Pancreas (tissue), 10 donors: ENCODE data around the gene MEGF11. TPM values are rescaled to one million over a fixed set of nuclear protein-coding genes. Genes with fewer than 3 reads are reported as not detected.

Experiments
- ATAC-seq, 4 donors: fragments of 200-7000 bp; cut with Tn5 transposase; one replicate each; pipeline versions ENCODE4 v1.8.0 to v1.9.1; 2020; ENCODE audit warnings: mild to moderate bottlenecking in 4 of 4, moderate library complexity in 4 of 4
- DNase-seq, 6 donors: peaks; one replicate each; pipeline ENCODE4 v3.0.0-alpha.2; 2020
- FAIRE-seq: peaks from 2 replicates; lab custom pipeline; 2012; peaks lifted over from hg19 to GRCh38; lab: Jason Lieb, UNC
- H3K27ac ChIP-seq, 4 donors: fragments of 200-600 bp; sonication (generic); 1 replicate in 3 of 4; 2 replicates in 1 of 4; pipeline versions ENCODE4 v1.5.0 to v1.8.0; 2020
- H3K27me3 ChIP-seq, 4 donors: fragments of 200-600 bp; one replicate each; pipeline ENCODE4 v1.8.0; 2021
- H3K36me3 ChIP-seq, 3 donors: fragments of 200-600 bp; sonication (generic) in 1 of 3; one replicate each; pipeline versions ENCODE4 v1.5.0 to v1.8.0; 2020 to 2021
- H3K4me1 ChIP-seq, 3 donors: fragments of 200-600 bp; one replicate each; pipeline ENCODE4 v1.8.0; 2021
- H3K4me3 ChIP-seq, 4 donors: fragments of 200-600 bp; sonication (generic) in 2 of 4; one replicate each; pipeline versions ENCODE4 v1.5.0 to v1.8.0; 2020 to 2021
- H3K9me3 ChIP-seq, 4 donors: fragments of 200-600 bp; one replicate each; pipeline ENCODE4 v1.8.0; 2021
- CTCF ChIP-seq, 4 donors: fragments of 200-600 bp; sonication (generic) in 3 of 4; IDR thresholded peaks; one replicate each; pipeline versions ENCODE4 v1.5.0 to v1.8.0; 2021; ENCODE audit warnings: antibody characterized with exemption in 4 of 4
- WGBS, 2 donors: extraction: QIAGEN DNeasy Blood & Tissue Kit; methylation state at CpG; one replicate each; pipeline ENCODE4 v1.1.7; 2013; 5-methylcytosine and 5-hydroxymethylcytosine counted together
- intact Hi-C, 3 donors: fragments of 100-400 bp; cut with DNase I; formaldehyde crosslinking; loops; one replicate each; pipeline versions ENCODE4 v1.11.1 to v1.14.2; 2022
- polyA plus RNA-seq, 2 donors: library from polyadenylated mRNA; stranded (reverse); fragments of 200-250 nt; gene quantifications; one replicate each; pipeline ENCODE4 v1.2.3, GENCODE V29; 2013
- total RNA-seq, 6 donors: library from RNA; stranded (reverse); fragmentation: NEBNext Ultra II Directional in 4 of 6; extraction: Animal tissue kit (Norgen Biotek cat#: 25700) in 4 of 6; gene quantifications; one replicate each; pipeline versions ENCODE4 v1.2.1 to v1.2.4, GENCODE V29; 2021 to 2023
- donor health status: healthy with polysubstance abuse.
- donor health status: DM: no; HTN: no; CAD: no; lungs with moderate emphysema.
- donor health status: DM: no; HTN: no; CAD: no.
- donor health status: control.
- donor health status: control.
- donor health status: Bipolar disorder and iron deficiency.
- donor health status: DM: yes; HTN: yes; CAD: no.
- donor health status: DM: no; HTN: no; CAD: no.
- donor health status: DM: no; HTN: no; CAD: no.
- donor health status: DM: yes; HTN: yes; CAD: no.

The MEGF11 gene
- total and polyA plus RNA-seq, 8 donors, result 0.19 to 0.87 (median 0.37) TPM

- H3K27me3 ChIP-seq, result no peaks in the 10 kb centered on the region
- H3K36me3 ChIP-seq, result no peaks in the 10 kb centered on the region
- FAIRE-seq (no peak), DNase-seq (no peak), ATAC-seq (no peak)
- WGBS, 2 donors, result 85 to 89% methylated on average over 7 of the region's 7 CpGs
- H3K4me1 ChIP-seq, result no peaks in the 10 kb centered on the region
- intact Hi-C loops, result loop anchor here in 1 of 3 donors (10.0 kb wide), 1 partner anchor 196 kb away; no protein-coding TSS in a partner anchor
- H3K9me3 ChIP-seq, result no peaks in the 10 kb centered on the region
- H3K4me3 ChIP-seq, result no peak overlapping the region
- H3K27ac ChIP-seq, result no peak overlapping the region
- no peak for TF ChIP-seq CTCF (IDR thresholded peaks at IDR 0.05)
Measured at GRCh38 chr15:66180531-66181097, 72.9 kb downstream of the MEGF11 start.

DNA sequence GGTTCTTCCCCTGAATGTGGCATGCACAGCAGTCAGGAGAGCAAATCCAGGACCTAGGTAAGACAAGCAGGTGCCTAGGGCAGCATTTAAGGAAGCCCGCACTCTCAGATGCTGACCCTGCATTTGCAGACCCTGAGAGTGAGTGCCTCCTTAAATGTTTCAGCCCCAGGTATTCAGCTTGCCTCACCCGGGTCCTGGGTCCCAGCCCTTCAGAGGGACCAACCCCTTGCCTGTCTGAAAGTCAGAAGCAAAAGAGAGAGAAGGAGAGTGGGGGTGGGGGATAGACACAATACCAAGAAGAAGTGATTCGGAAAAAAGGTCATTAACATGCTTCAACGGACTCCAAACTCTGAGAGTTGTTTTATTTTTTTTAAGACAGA lies 75.0 kb downstream of the MEGF11 start:
- Histone ChIP-seq H3K4me3 (no peak overlapping the region), H3K4me1 (no peaks in the 10 kb centered on the region), H3K9me3 (no peaks in the 10 kb centered on the region), H3K27me3 (no peaks in the 10 kb centered on the region), H3K27ac (no peak overlapping the region), H3K36me3 (no peaks in the 10 kb centered on the region)
- DNase-seq, result no peak
- TF ChIP-seq CTCF (IDR thresholded peaks at IDR 0.05), result no peak
- FAIRE-seq, result no peak
- 53 to 67% methylated on average over 4 of the region's 4 CpGs for whole genome bisulfite sequencing, 2 donors
- intact Hi-C loops, result no loop called here
- no peak for ATAC-seq

DNA sequence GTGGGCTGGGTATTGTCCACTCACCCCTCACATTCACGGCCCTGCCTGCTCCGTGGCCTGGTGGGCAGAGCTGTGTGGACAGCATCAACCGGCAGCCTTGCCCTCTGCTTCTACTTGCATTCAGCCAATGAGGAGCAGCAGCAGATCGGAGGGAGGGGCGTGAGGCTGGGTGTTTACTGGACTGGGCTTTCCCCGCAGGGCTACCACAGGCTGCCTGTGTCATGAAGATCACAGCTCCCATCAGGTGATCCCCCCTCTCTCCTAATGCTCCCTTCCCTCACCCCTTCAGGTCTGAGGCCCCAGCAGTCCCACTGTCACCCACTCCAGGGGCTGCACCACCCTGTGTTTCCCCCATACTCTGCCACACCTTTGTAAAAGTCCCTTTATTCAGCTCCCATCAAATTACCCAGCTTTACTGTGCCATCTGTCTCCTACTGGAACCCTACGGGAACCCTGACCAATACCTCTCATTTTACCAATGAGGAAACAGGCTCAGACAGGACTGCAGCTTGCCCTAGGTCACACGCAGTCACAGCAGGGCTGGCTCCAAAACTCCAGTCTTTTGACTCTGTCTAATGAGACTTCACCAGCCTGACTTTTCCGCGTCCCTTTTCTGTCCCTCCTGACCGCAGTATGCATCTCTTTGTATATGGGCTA lies 81.1 kb downstream of the MEGF11 start:
- intact Hi-C loops, result no loop called here
- H3K27ac ChIP-seq, result no peak overlapping the region
- WGBS, 2 donors, result 84 to 87% methylated on average over 11 of the region's 11 CpGs
- no peaks in the 10 kb centered on the region for H3K9me3 ChIP-seq
- ATAC-seq, result no peak
- no peak for TF ChIP-seq CTCF (IDR thresholded peaks at IDR 0.05)
- no peaks in the 10 kb centered on the region for H3K27me3 ChIP-seq
- FAIRE-seq, result no peak
- no peaks in the 10 kb centered on the region for H3K4me1 ChIP-seq
- H3K4me3 ChIP-seq, result no peak overlapping the region
- H3K36me3 ChIP-seq, result no peaks in the 10 kb centered on the region
- DNase-seq, result no peak

- Histone ChIP-seq H3K27me3 (no peaks in the 10 kb centered on the region), H3K4me3 (no peak overlapping the region), H3K9me3 (no peaks in the 10 kb centered on the region), H3K4me1 (no peaks in the 10 kb centered on the region), H3K36me3 (no peaks in the 10 kb centered on the region), H3K27ac (no peak overlapping the region)
- no peak for TF ChIP-seq CTCF (IDR thresholded peaks at IDR 0.05)
- DNase-seq (no peak), ATAC-seq (no peak), FAIRE-seq (no peak)
- WGBS, 2 donors, result 83 to 85% methylated on average over 13 of the region's 13 CpGs
- intact Hi-C loops, result no loop called here
Measured at GRCh38 chr15:66171841-66172240, 81.7 kb downstream of the MEGF11 start.

- 80 to 81% methylated on average over 5 of the region's 5 CpGs for WGBS, 2 donors
- Histone ChIP-seq H3K4me3 (no peak overlapping the region), H3K36me3 (no peaks in the 10 kb centered on the region), H3K9me3 (no peaks in the 10 kb centered on the region), H3K27ac (no peak overlapping the region), H3K27me3 (no peaks in the 10 kb centered on the region), H3K4me1 (no peaks in the 10 kb centered on the region)
- no peak for TF ChIP-seq CTCF (IDR thresholded peaks at IDR 0.05)
- no peak for ATAC-seq
- no peak for FAIRE-seq
- no peak for DNase-seq
- intact Hi-C loops, result no loop called here
Measured at GRCh38 chr15:66170716-66171115, 82.8 kb downstream of the MEGF11 start.
